Lower leg skin (tissue), 3 donors: ENCODE results near the gene BID.

ENCODE experiments used
- POLR2A ChIP-seq, 2 donors: fragments of 450-650 bp; IDR thresholded peaks; one replicate each; pipeline ENCODE4 v1.6.1; 2016 to 2017; ENCODE audit warnings: antibody characterized with exemption in 2 of 2, mild to moderate bottlenecking in 1 of 2, moderate library complexity in 1 of 2
- TF ChIP-seq, protein P1 (sequence below), 3 donors: fragments of 450-650 bp; IDR thresholded peaks; one replicate each; pipeline ENCODE4 v1.5.1; 2016; ENCODE audit warnings: antibody characterized with exemption in 3 of 3, mild to moderate bottlenecking in 3 of 3, moderate library complexity in 2 of 3

DNA sequence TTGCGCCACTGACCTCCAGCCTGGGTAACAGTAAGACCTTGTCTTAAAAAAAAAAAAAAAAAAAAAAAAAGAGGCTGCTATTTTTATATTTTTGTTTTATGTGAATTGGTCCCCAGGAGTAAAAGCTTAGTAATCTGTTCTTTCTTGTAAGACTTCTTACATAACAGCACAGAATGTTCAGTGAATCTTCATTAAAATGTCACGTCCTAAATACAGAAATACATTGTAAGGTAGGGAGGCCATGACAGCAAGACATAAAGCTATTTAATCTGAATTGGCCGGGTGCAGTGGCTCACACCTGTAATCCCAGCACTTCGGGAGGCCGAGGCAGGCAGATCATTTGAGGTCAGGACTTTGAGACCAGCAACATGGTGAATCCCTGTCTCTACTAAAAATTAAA, 64.2 kb downstream of the BID start:
- TF ChIP-seq, protein P1, sequence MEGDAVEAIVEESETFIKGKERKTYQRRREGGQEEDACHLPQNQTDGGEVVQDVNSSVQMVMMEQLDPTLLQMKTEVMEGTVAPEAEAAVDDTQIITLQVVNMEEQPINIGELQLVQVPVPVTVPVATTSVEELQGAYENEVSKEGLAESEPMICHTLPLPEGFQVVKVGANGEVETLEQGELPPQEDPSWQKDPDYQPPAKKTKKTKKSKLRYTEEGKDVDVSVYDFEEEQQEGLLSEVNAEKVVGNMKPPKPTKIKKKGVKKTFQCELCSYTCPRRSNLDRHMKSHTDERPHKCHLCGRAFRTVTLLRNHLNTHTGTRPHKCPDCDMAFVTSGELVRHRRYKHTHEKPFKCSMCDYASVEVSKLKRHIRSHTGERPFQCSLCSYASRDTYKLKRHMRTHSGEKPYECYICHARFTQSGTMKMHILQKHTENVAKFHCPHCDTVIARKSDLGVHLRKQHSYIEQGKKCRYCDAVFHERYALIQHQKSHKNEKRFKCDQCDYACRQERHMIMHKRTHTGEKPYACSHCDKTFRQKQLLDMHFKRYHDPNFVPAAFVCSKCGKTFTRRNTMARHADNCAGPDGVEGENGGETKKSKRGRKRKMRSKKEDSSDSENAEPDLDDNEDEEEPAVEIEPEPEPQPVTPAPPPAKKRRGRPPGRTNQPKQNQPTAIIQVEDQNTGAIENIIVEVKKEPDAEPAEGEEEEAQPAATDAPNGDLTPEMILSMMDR (IDR thresholded peaks at IDR 0.05), result no peak
- TF ChIP-seq POLR2A (IDR thresholded peaks at IDR 0.05), result no peak
